CD4-positive, alpha-beta T cell treated with Interleukin-2 at 100 ng/mL for 4 hours (primary cell): ENCODE results near the gene SALL3.
A peak's percentile ranks its signal among the peaks of the same experiment; 100 is the strongest.

Experiments
- DNase-seq: peaks from one replicate; pipeline ENCODE4 v3.0.0-alpha.2; 2020; ENCODE audit warnings: low spot score

The SALL3 gene

GRCh38 chr18:78980777-78981380 lies 1.3 kb downstream of the SALL3 start:
- DNase-seq, result no peak

GRCh38 chr18:78981394-78981831 lies 1.8 kb downstream of the SALL3 start:
- DNase-seq, result no peak

- DNase-seq, result no peak
Measured at GRCh38 chr18:78981989-78982620, 2.5 kb downstream of the SALL3 start.

GRCh38 chr18:78983512-78983911 lies 3.9 kb downstream of the SALL3 start:
- DNase-seq, result no peak

GRCh38 chr18:78984941-78985784 lies 5.5 kb downstream of the SALL3 start:
- DNase-seq, result peak; percentile 3

GRCh38 chr18:78986018-78986481 lies 6.4 kb downstream of the SALL3 start:
- DNase-seq, result no peak

GRCh38 chr18:78991446-78991845 lies 11.8 kb downstream of the SALL3 start:
- no peak for DNase-seq

GRCh38 chr18:78992041-78993011 lies 12.7 kb downstream of the SALL3 start:
- DNase-seq, result no peak

GRCh38 chr18:78993014-78993926 lies 13.7 kb downstream of the SALL3 start:
- no peak for DNase-seq

GRCh38 chr18:78994000-78994399 lies 14.4 kb downstream of the SALL3 start:
- DNase-seq, result no peak

GRCh38 chr18:78994531-78994930 lies 14.9 kb downstream of the SALL3 start:
- DNase-seq, result no peak

GRCh38 chr18:78994977-78995582 lies 15.5 kb downstream of the SALL3 start:
- DNase-seq, result no peak

- DNase-seq, result no peak
Measured at GRCh38 chr18:78995740-78996395, 16.2 kb downstream of the SALL3 start.

- no peak for DNase-seq
Measured at GRCh38 chr18:78996741-78997490, 17.3 kb downstream of the SALL3 start.

- DNase-seq, result no peak
Measured at GRCh38 chr18:78998371-78999071, 18.9 kb downstream of the SALL3 start.

- DNase-seq, result no peak
Measured at GRCh38 chr18:78999939-79000338, 20.3 kb downstream of the SALL3 start.

GRCh38 chr18:79000997-79001396 lies 21.4 kb downstream of the SALL3 start:
- DNase-seq, result no peak

GRCh38 chr18:79005653-79006052 lies 26.0 kb downstream of the SALL3 start:
- no peak for DNase-seq
